MM.1S (cell line): ENCODE measurements around the gene PLOD1.

ENCODE experiments used
- CTCF ChIP-seq: fragments of 300-600 bp; sonication (generic); IDR thresholded peaks from 2 replicates; pipeline ENCODE4 v1.5.1; 2016; ENCODE audit warnings: antibody characterized with exemption, low read length, mixed read lengths
- EZH2 ChIP-seq: fragments of 300-600 bp; sonication (generic); optimal IDR thresholded peaks from 2 replicates; pipeline ENCODE3; 2017; ENCODE audit warnings: low read depth, mild to moderate bottlenecking, antibody characterized with exemption, low read length, mixed read lengths
- EZH2phosphoT487 ChIP-seq: fragments of 300-600 bp; sonication (generic); IDR thresholded peaks from 2 replicates; pipeline ENCODE4 v1.6.1; 2018; ENCODE audit warnings: antibody characterized with exemption, low read length

- TF ChIP-seq CTCF (no peak), EZH2 (no peak), EZH2phosphoT487 (no peak)
Observed at GRCh38 chr1:11908095-11908675, 26.3 kb upstream of the PLOD1 start.
